ENCODE measurements around the gene FAM219B. TPM values are rescaled to one million over a fixed set of nuclear protein-coding genes. Genes with fewer than 3 reads are reported as not detected.
"Not testable (repeated sequence)": the region's sequence is repeated elsewhere in the genome, so short reads cannot be mapped to it uniquely, and the experiment has no call there.

The FAM219B gene
- total RNA-seq, 1 experiment from 2014 or later, result 41.8 TPM

GRCh38 chr15:74889390-74889882, 17.2 kb downstream of the FAM219B start:
- H3K27me3 ChIP-seq (ENCODE audit: insufficient read depth, low read depth), result no peaks in the 10 kb centered on the region
- no peaks in the 10 kb centered on the region for H3K36me3 ChIP-seq (ENCODE audit: low read depth)
- H3K79me2 ChIP-seq (ENCODE audit: low read depth), result peaks cover 14% of the 10 kb centered on the region
- ChIA-PET POLR2A (ENCODE audit: unreplicated experiment) (no interaction called here), CTCF (interaction anchor here (1.3 kb wide), 1 partner anchor 14 kb away, joined by 5 read pairs; no protein-coding TSS in a partner anchor)
- no peak for DNase-seq
- no peaks in the 10 kb centered on the region; the same call in 1 of the 2 replicates for H3F3A ChIP-seq (ENCODE audit: insufficient read depth, low read depth)
- H3K4me3 ChIP-seq, result peak overlapping the region; percentile 70; the same call in 1 of the 2 replicates
- peaks cover 39% of the 10 kb centered on the region for H3K4me1 ChIP-seq (replicated peaks; ENCODE audit: insufficient read depth)
- no peaks in the 10 kb centered on the region for H4K20me1 ChIP-seq (ENCODE audit: insufficient read depth)
- no peak overlapping the region for H3K27ac ChIP-seq
- H3K9me3 ChIP-seq (ENCODE audit: insufficient read depth, low read depth), result no peaks in the 10 kb centered on the region
- TF ChIP-seq CTCF (conservative IDR thresholded peaks at IDR 0.05) (peak; percentile 23; the same call in 1 of the 2 replicates), EZH2 (IDR thresholded peaks at IDR 0.05; ENCODE audit: low read depth) (no peak)
- peak overlapping the region; percentile 78 for H2AFZ ChIP-seq
- peak overlapping the region; percentile 97 for H3K4me2 ChIP-seq
- BruUV-seq (replicated peaks), result no TSS peak
- H3K9me2 ChIP-seq (ENCODE audit: insufficient read depth), result no peaks in the 10 kb centered on the region
- intact Hi-C loops (cut with micrococcal nuclease; ENCODE audit: unreplicated experiment), result no loop called here

DNA sequence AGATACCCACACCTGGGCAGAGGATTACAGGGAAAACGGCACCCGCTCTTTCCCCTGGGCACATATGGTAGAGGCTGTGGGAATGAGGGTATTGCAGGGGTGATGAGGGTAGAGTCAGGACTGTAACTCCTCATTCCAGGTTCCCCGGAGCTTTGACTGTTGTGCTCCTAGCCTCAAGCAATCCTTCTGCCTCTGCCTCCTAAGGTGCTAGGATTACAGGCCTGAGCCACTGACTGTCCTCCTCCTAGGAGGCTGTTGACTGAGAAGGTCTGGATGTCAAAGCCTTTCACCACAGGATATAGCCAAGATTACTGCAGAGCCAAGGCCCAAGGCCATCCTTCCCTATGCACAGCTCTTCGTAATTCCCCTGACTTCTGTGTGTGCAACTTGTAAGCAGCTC, 17.9 kb downstream of the FAM219B start:
- H2AFZ ChIP-seq, result no peak overlapping the region
- ChIA-PET POLR2A (ENCODE audit: unreplicated experiment) (no interaction called here), CTCF (no interaction called here)
- H3K9me3 ChIP-seq (ENCODE audit: insufficient read depth, low read depth), result no peaks in the 10 kb centered on the region
- H3K79me2 ChIP-seq (ENCODE audit: low read depth), result peaks cover 14% of the 10 kb centered on the region
- H3K9me2 ChIP-seq (ENCODE audit: insufficient read depth), result no peaks in the 10 kb centered on the region
- H3K27ac ChIP-seq, result no peak overlapping the region
- H3K27me3 ChIP-seq (ENCODE audit: insufficient read depth, low read depth), result no peaks in the 10 kb centered on the region
- no TSS peak for BruUV-seq (replicated peaks)
- no peaks in the 10 kb centered on the region for H3K36me3 ChIP-seq (ENCODE audit: low read depth)
- no peaks in the 10 kb centered on the region for H4K20me1 ChIP-seq (ENCODE audit: insufficient read depth)
- no peak overlapping the region for H3K4me3 ChIP-seq
- no peak overlapping the region for H3K4me2 ChIP-seq
- intact Hi-C loops (cut with micrococcal nuclease; ENCODE audit: unreplicated experiment), result no loop called here
- no peak for DNase-seq
- H3K4me1 ChIP-seq (replicated peaks; ENCODE audit: insufficient read depth), result peaks cover 42% of the 10 kb centered on the region
- TF ChIP-seq EZH2 (IDR thresholded peaks at IDR 0.05; ENCODE audit: low read depth), result no peak
- peaks cover 2% of the 10 kb centered on the region; the same call in 1 of the 2 replicates for H3F3A ChIP-seq (ENCODE audit: insufficient read depth, low read depth)

GRCh38 chr15:74887537-74888193, 19.0 kb downstream of the FAM219B start:
- CTCF ChIA-PET; H3F3A ChIP-seq (ENCODE audit: insufficient read depth, low read depth); H3K4me3 ChIP-seq; H4K20me1 ChIP-seq (ENCODE audit: insufficient read depth); H3K27ac ChIP-seq; intact Hi-C loops (cut with micrococcal nuclease; ENCODE audit: unreplicated experiment); H2AFZ ChIP-seq; H3K27me3 ChIP-seq (ENCODE audit: insufficient read depth, low read depth); H3K9me2 ChIP-seq (ENCODE audit: insufficient read depth); DNase-seq; H3K36me3 ChIP-seq (ENCODE audit: low read depth); POLR2A ChIA-PET (ENCODE audit: unreplicated experiment); H3K9me3 ChIP-seq (ENCODE audit: insufficient read depth, low read depth); BruUV-seq (replicated peaks); H3K4me2 ChIP-seq: not testable (repeated sequence)
- Histone ChIP-seq H3K4me1 (replicated peaks; ENCODE audit: insufficient read depth) (peaks cover 39% of the 10 kb centered on the region), H3K79me2 (ENCODE audit: low read depth) (peaks cover 14% of the 10 kb centered on the region)

- BruUV-seq (replicated peaks), result no TSS peak
- Histone ChIP-seq H3K27me3 (ENCODE audit: insufficient read depth, low read depth) (no peaks in the 10 kb centered on the region), H3K36me3 (ENCODE audit: low read depth) (no peaks in the 10 kb centered on the region), H3K4me1 (replicated peaks; ENCODE audit: insufficient read depth) (peaks cover 19% of the 10 kb centered on the region), H2AFZ (no peak overlapping the region), H3K4me3 (no peak overlapping the region), H3K27ac (no peak overlapping the region), H4K20me1 (ENCODE audit: insufficient read depth) (no peaks in the 10 kb centered on the region), H3K79me2 (ENCODE audit: low read depth) (peaks cover 4% of the 10 kb centered on the region), H3K9me2 (ENCODE audit: insufficient read depth) (no peaks in the 10 kb centered on the region), H3F3A (ENCODE audit: insufficient read depth, low read depth) (peaks cover 9% of the 10 kb centered on the region; the same call in 1 of the 2 replicates), H3K9me3 (ENCODE audit: insufficient read depth, low read depth) (no peaks in the 10 kb centered on the region), H3K4me2 (0 out of 2 replicates have a peak overlapping the region, but pooled peaks have one; percentile 2)
- no peak for TF ChIP-seq CTCF (conservative IDR thresholded peaks at IDR 0.05)
- TF ChIP-seq EZH2 (IDR thresholded peaks at IDR 0.05; ENCODE audit: low read depth), result no peak
- POLR2A ChIA-PET (ENCODE audit: unreplicated experiment), result interaction anchor here (0.6 kb wide), 1 partner anchor 247 kb away, joined by 4 read pairs; no protein-coding TSS in a partner anchor
- DNase-seq, result no peak
- intact Hi-C loops (cut with micrococcal nuclease; ENCODE audit: unreplicated experiment), result no loop called here
- CTCF ChIA-PET, result no interaction called here
Measured at GRCh38 chr15:74885461-74885860, 21.2 kb downstream of the FAM219B start.
